ENCODE data around the gene IL17D.

DNA sequence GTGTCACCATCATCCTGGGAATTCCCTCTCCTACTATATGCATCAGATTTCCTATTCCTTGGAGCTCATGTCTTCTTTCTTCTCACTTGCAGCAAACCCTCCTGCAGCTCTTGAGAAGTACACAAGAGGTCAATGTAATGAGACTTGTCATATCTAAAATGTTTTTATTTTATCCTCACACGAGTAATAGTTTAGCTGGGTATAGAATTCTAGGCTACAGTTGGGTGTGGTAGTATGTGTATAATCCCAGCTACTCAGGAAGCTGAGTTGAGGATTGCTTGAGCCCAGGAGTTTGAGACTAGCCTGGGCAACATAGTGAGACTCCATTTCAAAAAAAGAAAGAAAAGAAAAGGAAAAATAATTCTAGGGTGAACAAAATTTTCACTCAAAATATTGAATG lies 45.9 kb downstream of the IL17D start:
- TF ChIP-seq, protein P1, sequence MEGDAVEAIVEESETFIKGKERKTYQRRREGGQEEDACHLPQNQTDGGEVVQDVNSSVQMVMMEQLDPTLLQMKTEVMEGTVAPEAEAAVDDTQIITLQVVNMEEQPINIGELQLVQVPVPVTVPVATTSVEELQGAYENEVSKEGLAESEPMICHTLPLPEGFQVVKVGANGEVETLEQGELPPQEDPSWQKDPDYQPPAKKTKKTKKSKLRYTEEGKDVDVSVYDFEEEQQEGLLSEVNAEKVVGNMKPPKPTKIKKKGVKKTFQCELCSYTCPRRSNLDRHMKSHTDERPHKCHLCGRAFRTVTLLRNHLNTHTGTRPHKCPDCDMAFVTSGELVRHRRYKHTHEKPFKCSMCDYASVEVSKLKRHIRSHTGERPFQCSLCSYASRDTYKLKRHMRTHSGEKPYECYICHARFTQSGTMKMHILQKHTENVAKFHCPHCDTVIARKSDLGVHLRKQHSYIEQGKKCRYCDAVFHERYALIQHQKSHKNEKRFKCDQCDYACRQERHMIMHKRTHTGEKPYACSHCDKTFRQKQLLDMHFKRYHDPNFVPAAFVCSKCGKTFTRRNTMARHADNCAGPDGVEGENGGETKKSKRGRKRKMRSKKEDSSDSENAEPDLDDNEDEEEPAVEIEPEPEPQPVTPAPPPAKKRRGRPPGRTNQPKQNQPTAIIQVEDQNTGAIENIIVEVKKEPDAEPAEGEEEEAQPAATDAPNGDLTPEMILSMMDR (IDR thresholded peaks at IDR 0.05), result no peak
- TF ChIP-seq POLR2A (IDR thresholded peaks at IDR 0.05), result no peak
